Tongue (tissue), 2 donors: Measurements from ENCODE around the gene PRKAR1B. TPM values are rescaled to one million over a fixed set of nuclear protein-coding genes. Genes with fewer than 3 reads are reported as not detected.
A peak's percentile ranks its signal among the peaks of the same experiment; 100 is the strongest.

Experiments used
- DNase-seq: peaks from one replicate; pipeline ENCODE4 v3.0.0-alpha.2; 2015
- total RNA-seq: library from RNA; depleted of rRNA; stranded (reverse); fragments of >200 nt; gene quantifications from one replicate; pipeline ENCODE4 v1.2.3, GENCODE V29; 2014

PRKAR1B gene
- total RNA-seq, 1 donor from 2014 or later = 28.4 TPM

DNA sequence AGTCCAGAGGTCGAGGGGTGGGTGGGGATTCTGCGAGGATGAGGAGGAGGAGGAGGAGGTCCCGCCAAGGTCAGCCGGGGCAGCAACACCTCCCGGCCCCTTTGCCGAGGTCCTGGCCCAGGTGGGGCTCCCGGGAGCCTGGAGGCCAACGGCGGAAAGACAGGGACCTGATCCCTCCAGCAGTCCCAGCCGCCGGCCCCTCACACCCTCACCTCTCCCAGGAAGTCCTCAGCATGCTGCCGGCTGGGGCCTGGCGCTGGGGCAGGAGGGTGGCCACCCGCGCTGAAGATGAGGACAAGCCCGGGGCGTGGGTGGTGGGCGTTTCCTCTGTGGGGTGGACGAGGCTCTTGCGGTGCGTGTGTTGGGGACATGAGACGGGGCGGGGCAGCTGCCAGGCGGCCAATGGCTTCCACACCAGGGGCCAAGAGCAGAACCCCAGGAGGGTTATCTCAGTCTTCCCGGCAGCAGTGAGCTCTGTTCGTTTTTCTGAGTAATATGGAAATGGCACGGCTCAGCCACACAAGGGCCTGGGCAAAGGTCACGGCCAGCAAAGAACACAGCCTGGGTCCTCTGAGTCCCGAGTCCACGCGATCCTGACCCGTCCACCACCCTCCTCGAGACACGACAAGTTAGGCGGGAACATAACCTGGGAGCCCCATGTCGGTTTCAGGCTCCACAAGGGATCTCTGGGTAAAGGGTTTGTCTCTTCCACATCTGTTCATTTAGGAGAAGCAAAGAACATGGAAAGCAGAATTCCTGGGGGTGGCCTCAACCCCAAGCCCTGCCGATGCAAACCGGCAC lies 124.5 kb downstream of the PRKAR1B start:
- peak; percentile 11 for DNase-seq

DNA sequence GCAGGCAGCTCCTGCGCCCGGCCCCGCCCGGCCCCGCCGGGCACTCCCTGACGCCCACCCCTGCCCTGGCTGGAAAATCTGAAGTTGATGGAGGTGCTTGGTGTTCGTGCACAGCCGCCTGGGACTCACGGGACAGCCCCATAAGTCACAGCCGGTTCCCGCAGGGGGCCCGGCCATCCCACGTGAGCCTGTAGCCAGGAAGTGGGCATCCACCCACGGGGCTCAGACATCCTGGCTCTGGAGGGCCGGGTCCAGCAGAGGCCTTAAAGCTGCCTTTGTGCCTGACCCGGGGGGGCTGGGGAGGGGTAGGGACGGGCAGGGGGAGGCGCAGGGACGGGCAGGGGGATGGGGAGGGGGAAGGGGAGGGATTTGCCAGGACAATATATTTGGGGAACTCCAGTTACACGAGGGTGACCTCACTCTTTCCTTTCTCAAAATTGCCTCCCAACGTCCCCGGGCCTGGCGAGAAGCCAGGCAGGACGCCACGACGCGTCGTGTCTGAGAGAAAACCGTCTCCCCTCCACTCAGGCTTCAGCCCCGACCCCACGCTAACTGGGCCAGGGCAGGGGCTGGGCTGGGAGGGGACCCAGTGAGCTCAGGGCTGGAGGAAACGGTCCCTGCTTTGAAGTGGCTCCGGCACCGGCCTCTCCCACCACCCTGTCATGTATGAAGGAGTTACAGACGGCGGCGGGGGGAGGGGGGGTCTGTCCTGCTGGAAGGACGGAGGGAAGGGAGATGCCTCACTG lies 125.3 kb downstream of the PRKAR1B start:
- peak; percentile 50 for DNase-seq

DNA sequence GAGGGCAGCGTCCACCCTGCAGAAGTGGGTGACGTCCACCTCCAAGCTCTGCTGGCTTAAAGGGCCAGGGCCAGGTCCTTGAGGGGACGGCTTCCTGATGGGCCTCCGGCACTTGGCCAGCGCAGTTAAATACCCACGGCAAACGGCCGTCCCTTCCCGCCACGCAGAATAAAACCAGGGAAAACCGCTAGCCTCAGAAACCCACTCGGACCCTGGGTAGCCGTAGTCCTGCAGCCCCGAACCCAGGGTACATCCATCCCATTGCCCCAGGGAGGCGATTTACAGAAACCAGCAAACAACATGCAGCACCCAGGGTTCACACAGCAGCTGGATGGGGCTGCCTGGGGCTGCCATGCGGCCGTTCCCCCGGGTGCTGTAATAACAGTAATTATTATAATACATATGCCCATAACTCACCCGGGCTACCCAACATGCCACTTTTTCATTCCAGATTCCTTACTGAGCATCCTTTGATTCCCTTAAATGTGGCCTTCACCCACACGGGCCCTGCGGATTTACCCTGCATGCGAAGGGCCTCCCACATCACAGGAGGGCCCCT lies 126.0 kb downstream of the PRKAR1B start:
- no peak for DNase-seq

DNA sequence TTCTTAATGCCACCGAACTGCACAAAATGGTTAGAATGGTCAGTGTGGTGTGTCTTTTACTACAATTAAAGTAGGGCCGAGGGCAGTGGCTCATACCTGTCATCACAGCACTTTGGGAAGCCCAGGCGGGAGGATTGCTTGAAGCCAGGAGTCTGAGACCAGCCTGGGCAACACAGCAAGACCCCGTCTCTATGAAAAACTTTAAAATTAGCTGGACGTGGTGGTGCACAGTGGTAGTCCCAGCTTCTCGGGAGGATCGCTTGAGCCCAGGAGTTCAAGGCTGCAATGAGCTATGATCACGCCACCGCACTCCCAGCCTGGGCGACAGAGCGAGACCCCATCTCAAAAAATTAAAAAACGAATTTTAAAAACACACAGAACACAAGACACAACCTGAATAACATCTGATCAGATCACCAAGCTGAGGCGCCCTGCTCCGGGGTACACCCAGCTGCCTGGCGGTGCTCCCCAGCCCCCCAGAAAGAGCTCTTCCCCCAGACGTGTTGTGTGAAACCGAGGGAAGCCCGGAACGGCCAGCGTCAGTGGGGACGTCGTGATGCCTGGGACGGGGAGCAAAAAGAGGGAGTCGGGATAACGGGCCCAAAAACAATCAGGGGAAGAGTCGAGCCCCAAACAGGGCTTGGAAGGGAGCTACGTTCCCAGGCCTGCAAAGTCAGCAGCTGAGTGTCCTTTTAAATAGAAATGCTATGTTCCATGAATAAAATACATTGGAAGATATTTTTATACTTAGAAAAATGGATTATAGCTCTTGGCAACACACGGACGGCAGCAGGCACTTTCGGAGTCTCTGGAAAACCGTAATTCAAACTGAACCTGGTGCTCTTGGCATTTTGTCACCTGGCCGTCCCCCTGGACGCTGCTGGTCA lies 126.7 kb downstream of the PRKAR1B start:
- no peak for DNase-seq

DNA sequence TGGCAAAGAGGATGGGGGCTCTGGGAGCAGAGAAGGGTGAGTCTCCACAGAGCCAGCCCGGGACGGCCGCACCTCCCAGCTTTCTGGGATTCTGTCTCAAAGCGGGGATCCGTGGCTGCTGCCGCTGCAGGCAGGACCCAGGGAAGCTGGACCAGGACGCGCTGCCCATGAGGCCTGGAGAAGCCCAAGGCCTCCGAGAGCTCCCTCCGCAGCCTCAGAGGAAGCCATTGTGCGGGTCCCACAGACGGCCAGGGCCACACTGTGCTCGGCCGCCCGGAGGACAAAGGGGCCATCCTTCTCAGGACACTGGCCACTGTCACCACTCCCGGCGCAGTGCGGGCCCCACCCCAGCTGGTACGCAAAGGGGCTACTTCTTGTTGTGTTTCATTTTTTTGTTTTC lies 128.2 kb downstream of the PRKAR1B start:
- DNase-seq = no peak

DNA sequence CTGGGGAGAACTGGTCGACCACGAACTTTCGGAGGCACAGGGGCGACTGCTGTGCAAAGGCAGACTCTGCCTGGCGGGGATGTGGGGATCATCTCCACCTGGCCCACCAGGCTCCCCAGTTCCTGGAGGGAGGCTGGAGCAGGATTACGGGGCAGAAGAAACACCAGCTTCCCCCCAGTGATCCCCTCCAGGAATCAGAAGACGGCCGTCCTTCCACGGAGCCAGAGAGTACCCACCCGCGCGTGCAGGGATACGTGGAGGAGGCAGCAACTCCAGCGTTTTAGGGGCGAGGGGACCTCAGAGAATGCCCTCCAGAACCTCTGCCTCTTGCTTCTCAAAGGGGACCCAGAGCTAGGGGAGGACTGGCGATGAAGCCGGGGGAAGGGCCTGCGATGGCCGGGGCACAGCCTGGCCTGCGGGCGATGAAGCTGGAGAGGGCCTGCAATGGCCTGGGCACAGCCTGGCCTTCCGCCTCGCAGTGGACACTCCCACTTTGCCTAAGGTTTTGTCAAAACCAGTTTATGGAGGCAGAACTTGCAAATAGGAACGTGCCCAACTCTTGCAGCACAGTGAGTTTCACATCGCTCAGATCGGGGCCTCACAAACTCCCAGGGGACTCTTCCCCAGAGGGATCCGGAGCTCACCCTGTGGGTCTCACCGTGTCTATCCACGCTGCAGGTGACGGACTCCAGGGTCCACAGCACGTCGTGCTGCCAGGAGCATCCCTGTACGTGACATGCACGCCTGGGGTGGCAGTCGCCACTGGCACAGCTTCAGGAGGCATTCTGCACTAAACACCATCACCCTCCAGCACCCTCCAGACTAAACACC lies 129.5 kb downstream of the PRKAR1B start:
- no peak for DNase-seq

DNA sequence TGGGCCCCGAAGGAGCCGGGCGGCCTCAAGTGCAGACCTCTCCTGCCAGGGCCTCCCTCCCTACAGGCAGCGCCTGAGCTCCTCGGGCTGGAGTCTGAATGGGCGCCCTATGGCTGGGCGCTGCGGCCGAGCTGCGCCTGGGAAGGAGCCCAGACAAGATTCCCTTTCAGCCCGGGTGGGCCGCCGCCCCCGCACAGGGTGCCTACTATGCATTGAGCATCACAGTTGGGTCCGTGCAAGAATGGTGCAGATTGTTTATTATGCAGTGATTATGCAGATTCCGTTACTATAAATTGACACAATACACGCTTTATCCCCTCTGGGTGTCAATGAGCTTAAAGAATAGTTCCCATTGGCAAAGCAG lies 130.3 kb downstream of the PRKAR1B start:
- DNase-seq = no peak

DNA sequence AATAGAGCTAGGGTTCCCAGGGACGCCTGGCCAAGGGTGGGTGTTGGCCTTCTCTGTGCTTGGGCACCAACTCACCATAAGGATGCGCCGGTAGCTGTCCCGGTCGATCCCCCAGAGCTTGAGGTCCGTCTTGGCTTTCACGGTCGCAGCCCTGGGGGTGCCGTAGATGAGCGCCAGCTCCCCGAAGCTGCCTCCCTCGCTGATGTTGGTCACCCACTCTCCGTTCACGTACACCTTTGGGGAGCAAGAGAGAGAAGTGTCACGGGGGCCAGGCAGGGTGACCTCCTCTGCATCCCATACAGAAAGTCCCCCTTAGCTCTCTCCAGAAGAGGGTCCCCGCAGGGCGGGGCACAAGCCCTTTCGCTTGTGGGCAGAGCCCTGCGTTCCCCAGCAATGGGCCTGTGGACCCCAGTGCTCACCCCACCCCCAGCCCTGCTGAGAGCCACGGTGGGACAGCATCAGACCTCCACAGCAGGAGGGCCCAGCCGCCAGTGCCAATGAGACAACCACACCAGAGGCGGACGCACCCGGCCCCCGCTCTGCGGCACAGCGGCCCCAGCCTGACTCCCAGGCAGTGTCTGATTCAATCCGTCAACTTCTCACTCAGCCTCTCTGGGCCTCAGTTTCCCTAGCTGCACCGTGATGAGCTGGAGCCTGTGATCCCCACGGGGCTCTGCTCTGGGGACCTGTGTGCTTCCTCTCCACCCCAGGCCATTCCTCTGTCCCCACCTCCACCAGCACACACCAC lies 130.8 kb downstream of the PRKAR1B start:
- DNase-seq = no peak

DNA sequence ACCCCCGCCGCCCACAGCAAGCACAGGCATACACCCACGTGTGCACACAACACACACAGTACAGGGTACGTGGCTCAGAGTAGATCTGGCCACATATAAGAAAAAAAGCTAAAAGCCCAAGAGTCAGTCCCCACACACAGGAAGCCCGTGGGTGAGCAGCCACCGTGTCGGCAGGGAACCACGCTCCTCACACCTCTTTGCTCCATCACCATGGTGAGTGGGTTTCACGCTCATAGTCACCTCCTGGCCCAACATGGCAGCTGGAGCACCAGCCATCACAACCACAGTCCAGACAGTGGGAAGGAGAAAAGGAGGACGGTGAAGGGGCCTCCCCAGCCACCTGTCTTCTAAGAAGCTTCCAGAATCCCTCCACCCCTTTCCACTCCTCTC lies 131.5 kb downstream of the PRKAR1B start:
- DNase-seq = no peak

DNA sequence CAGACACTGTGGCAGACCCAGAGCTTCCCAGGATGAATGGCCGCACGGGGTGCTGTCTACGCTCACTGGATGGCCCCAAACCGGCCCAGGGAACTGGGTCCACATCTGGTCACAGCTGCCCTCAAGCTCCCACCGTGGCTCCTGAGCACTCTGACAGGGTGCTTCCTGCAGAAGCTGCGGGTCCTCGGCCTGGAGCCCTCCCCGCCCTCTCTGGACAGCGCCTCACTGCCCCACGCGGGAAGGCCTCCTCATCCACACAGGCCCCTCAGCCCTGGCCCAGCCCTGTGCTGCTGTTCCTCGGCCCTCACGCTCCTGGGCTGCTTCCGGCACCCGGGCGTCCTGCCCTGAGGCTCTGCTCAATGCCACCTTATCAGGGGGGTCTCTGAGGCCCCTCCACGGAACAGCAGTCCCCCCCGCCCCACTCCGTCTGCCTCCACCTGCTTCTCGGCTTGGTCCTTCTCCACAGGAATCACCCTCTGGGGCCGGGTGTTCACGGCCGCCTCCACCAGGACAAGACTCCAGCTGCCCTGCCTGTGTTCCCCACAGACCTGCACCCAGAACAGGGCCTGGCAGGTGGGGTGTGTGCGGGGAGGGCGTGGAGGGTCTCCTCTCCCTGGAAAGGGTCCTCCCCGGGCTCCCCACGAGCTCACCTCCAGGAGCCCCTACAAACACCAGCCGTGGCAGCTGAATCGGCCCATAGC lies 132.0 kb downstream of the PRKAR1B start:
- no peak for DNase-seq

DNA sequence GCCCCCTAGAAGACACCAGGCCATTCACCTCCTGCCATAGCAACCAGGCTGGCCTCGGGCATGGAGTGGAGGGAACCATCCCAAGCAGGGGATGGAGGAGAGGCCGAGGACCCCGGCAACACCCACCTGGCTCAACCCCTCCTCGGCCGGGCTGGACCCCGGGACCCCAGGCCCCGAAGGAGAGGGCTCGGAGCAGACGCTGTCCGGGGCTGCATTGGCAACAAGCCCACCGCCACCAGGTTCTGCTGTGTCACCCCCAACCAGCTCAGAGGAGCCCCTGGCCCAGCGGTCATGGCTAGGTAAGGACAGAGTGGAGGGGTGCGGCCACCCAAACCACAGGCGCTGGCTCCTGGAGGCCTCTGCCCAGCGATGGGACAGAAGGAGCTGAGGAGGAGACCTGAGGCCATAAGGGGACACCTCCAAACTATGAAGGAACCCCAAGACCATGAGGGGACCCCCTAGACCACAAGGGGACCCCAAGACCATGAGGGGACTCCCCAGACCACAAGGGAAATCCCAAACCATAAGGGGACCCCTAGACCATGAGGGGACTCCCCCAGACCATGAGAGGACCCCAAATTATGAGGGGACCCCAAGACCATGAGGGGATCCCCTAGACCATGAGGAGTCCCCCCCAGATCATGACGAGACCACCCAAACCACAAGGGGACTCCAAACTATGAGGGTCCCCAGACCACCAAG lies 132.7 kb downstream of the PRKAR1B start:
- no peak for DNase-seq

DNA sequence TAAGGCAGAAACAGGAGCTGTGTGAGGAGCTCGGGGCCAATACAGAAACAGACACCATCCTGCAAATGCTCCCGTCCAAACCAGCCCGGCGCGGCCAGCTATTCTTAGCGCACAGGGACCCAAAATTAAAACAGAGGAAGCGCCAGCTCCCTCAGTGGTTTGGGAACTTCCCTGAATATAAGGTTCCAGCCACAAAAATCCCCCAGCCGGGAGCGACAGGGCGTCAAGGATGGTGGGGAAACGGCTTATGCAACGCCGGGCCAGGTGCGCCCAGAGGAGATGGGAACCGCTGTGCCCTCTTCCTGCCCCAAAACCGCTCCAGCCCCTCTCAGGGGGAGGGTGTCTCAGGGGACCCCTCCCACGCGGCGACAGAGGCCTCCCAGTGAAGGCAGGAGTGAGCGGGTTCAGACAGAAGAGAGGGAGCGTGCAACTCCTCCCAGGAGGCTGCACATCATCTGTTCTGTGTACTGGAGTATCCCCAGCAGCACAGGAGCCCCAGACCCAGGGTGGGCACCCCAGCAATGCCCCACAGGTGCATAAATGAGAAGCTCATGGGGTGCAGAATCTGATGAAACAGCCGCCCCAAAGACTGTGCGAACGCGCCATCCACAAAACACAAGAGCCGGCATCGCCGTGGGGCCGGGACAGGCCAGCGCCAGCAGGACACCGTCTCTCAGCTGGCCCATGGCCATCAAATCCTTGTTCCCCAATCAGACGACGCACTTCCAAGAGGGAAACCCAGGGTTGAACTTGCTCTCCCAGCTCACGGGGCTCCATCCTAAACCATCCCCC lies 133.6 kb downstream of the PRKAR1B start:
- DNase-seq = no peak

DNA sequence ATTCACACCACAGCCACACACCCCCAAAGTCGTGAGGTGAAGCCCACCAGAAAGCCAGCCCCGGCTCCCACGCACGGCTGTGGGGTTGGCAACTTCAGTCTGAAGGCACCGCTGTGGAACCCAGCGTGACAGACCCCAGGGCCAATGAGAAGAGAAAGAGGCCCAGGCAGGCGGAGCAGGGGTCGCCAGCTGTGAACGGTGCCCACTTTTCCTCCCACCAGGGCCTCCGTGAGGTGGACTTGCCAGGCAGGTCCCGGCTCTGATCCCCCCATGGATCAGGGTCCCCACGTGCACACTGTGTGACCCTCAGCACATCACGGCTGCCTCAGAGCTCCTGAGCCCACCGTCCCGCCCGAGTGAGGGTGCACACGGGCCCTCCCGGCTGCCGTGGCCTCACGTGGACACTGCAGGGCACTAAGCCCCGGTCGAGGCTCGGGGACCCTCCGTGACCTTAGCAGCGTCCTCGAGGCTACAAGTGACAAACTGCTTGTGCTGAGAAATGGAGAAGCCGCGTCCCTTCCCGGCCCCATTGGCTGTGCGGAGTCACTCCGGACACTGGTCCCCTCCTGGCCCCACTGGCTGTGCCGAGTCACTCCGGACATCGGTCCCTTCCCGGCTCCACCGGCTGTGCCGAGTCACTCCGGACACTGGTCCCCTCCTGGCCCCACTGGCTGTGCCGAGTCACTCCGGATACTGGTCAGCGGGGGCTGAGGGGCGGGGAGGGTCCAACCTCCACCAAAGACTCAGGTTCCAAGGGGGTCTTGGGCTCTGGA lies 135.0 kb downstream of the PRKAR1B start:
- DNase-seq = no peak

DNA sequence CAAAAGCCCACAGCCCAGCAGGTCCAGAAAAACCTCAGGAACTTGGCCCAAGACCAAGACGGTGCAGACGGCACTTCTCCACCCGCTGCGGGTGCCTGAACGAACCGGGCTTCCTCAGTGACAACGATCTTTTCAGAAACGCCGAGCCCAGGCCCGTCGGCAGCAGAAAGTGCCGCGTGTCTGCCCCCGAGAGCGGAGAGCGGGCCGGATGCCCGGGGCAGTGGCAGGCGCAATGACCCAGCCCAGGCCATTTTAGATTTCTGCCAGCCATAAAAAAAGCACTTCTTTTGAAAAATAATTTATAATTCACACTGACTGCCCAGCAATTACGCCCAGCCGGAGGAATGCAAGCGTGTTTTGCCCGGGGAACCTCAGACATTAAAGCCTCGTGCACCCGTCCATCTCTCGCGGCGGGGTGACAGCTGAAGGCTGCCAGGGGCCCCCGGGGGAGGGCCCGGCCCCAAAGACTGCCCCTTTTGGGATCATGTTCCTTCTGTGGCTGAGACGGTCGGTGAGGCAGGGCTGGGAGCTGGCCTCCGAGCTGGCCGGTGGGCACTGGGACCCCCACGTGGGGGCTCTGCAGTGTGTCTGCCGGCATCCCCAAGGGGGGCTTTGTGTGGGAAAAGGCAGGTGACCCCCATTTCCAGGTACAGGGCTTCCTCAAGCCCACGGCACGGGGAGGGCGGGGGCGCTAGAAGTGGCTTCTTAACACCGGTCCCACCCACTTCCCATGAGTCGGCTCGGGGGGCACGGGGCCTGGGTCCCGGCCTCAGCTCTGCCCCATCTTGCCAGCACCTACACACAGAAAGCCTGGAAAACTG lies 136.1 kb downstream of the PRKAR1B start:
- peak; percentile 73 for DNase-seq

DNA sequence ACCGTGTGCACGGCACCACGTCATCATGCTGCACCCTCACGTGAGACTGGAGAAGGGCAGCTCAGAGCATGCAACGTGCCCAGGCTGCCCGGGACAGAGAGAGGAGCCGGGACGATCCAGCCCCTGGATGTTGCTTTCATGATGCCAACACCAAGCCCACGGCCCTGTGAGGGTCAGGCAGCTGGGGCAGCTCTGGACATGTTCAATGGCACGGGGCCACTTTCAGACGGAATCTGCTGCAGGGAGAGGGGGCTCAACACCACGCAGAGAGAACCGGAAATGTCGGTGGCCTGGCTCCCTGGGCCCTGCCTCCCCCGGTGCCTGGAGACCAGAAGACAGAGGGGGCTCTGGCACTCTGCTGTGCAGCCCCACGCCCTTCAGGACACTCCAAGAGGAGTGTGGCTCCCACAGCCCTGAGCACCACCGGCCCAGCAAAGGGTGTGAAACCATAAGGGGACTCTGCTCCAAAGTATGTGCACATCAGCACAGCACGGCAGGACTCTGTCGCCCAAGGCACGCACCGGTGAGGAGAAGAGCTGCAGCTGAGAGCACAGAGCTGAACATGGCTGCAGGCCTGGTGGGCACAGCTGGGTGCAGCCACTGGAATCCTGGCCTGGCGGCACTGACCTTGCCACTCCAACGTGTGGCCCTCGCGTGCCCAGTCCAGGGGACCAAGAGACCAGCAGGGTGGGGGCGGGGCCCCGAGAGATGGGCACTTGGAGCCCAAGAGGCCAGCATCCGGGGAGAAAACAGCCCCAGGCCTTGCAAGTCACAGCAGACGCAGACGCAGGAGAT lies 137.1 kb downstream of the PRKAR1B start:
- DNase-seq = no peak

DNA sequence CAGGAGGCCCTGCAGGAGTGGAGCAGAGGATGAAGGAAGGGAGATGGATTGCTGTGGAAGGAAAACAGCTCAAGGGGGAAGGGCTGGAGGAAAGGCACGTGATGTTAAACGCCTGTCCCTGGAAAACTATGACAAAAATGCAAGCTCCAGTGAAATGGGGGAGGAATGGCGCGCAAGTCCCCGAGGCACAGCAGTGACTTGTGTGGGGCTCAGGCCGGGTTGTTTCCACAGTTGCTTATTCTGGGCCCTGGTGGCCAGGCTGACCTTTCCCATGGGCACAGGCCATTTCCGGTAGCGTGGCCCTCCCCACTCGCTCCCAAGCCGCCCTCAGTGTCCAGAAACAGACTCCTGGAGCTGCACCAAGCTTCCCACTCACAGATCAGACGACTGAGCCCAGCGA lies 139.3 kb downstream of the PRKAR1B start:
- DNase-seq = no peak
